Fibroblast of skin of left quadriceps (primary cell): ENCODE data around the gene PIGBOS1.
"Not testable (repeated sequence)": the region's sequence is repeated elsewhere in the genome, so short reads cannot be mapped to it uniquely, and the experiment has no call there.

Source experiments
- DNase-seq, 2 experiments: peaks; one replicate each; pipeline ENCODE4 v3.0.0-alpha.2; 2013; ENCODE audit warnings: low read depth in 2 of 2

Gene PIGBOS1

GRCh38 chr15:55318588-55319494, at the start of gene PIGBOS1, which contains the start of gene PIGB:
PIGBOS1 (minus strand) TSS chr15:55319123; CDS start chr15:55317792, 1,331 bp downstream.
PIGB (plus strand) TSS chr15:55319222; CDS start chr15:55319251, 29 bp downstream.
- DNase-seq: peak; percentile 72 to 75

- DNase-seq: no peak
These were observed 48.1 kb upstream of the PIGBOS1 start for GRCh38 chr15:55366981-55367380.

GRCh38 chr15:55362641-55363040, 43.7 kb upstream of the PIGBOS1 start:
- no peak for DNase-seq

GRCh38 chr15:55361048-55361447, 42.1 kb upstream of the PIGBOS1 start:
- no peak for DNase-seq

GRCh38 chr15:55360256-55360655, 41.3 kb upstream of the PIGBOS1 start:
- peak in 1 of 2 experiments; percentile 6 for DNase-seq

GRCh38 chr15:55358471-55358870, 39.5 kb upstream of the PIGBOS1 start:
- DNase-seq: no peak

GRCh38 chr15:55357774-55358173, 38.9 kb upstream of the PIGBOS1 start:
- DNase-seq: peak; percentile 36 to 37

- DNase-seq: no peak
These were observed 38.2 kb upstream of the PIGBOS1 start for GRCh38 chr15:55356985-55357585.

GRCh38 chr15:55353025-55353424, 34.1 kb upstream of the PIGBOS1 start:
- DNase-seq: no peak

- no peak for DNase-seq
These were observed 30.4 kb upstream of the PIGBOS1 start for GRCh38 chr15:55349282-55349681.

- DNase-seq: no peak
These were observed 29.4 kb upstream of the PIGBOS1 start for GRCh38 chr15:55348281-55348778.

GRCh38 chr15:55344206-55344605, 25.3 kb upstream of the PIGBOS1 start:
- no peak for DNase-seq

- DNase-seq: no peak
These were observed 24.2 kb upstream of the PIGBOS1 start for GRCh38 chr15:55343168-55343567.

GRCh38 chr15:55337160-55337559, 18.2 kb upstream of the PIGBOS1 start:
- DNase-seq: no peak

- DNase-seq: no peak
These were observed 16.1 kb upstream of the PIGBOS1 start for GRCh38 chr15:55334997-55335396.

GRCh38 chr15:55334371-55334770, 15.4 kb upstream of the PIGBOS1 start:
- no peak for DNase-seq

GRCh38 chr15:55327387-55327786, 8.5 kb upstream of the PIGBOS1 start:
- no peak for DNase-seq

GRCh38 chr15:55322467-55322866, 3.5 kb upstream of the PIGBOS1 start:
- DNase-seq: no peak

- DNase-seq: no peak
These were observed 2.0 kb upstream of the PIGBOS1 start for GRCh38 chr15:55320963-55321362.

- DNase-seq: no peak
These were observed 1.3 kb upstream of the PIGBOS1 start for GRCh38 chr15:55320238-55320550.

GRCh38 chr15:55319537-55320237, 764 bp upstream of the PIGBOS1 start:
- DNase-seq: no peak

GRCh38 chr15:55302801-55303200, 16.1 kb downstream of the PIGBOS1 start:
- not testable (repeated sequence) for DNase-seq
